NT2/D1 (cell line): ENCODE results near the gene RTP5.

ENCODE experiments used
- SUZ12 ChIP-seq: IDR thresholded peaks from 2 replicates; pipeline ENCODE4 v1.6.1; 2011; ENCODE audit not compliant: insufficient read length, insufficient read depth; ENCODE audit errors: extremely low read depth
- YY1 ChIP-seq: IDR thresholded peaks from 2 replicates; pipeline ENCODE4 v1.6.1; 2011; ENCODE audit not compliant: insufficient read length, insufficient read depth
- ZNF274 ChIP-seq: IDR thresholded peaks from 2 replicates; pipeline ENCODE4 v1.6.1; 2011; ENCODE audit warnings: mild to moderate bottlenecking, low read depth, low read length

DNA sequence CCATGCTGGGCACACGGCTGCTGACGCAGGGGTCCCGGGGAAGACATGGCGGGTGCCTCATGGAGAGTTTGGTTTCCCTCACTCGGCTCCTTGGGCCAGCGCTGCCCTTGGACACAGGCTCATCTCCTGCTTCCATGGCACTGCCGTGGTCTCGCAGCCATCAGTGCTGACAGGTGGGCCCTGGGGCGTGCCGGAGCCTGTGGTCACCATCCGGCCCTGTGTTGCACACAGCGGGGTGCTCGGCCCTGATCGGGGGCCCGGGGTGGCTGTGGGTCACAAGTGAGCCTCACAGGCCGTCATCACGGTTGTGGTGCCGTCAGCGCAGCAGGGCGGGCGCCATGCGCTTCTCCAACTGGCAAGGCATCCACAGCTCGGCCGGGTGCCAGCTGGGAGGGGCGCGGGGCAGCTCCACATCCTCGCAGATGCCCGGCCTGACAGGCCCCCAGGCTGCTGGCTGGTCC, 582 bp downstream of the RTP5 start:
- TF ChIP-seq SUZ12 (no peak), YY1 (no peak), ZNF274 (no peak)
